ENCODE results near the gene CD22.

CD22 gene

GRCh38 chr19:35310811-35311465 is 18.0 kb upstream of the CD22 start:
- Histone ChIP-seq H3K27ac (peak overlapping the region; percentile 92), H3K9ac (peak overlapping the region; percentile 75; the same call in 1 of the 2 replicates), H3K4me1 (peaks cover 100% of the 10 kb centered on the region), H3K4me3 (peak overlapping the region; percentile 55; the same call in 1 of the 2 replicates), H3K9me3 (no peaks in the 10 kb centered on the region), H3K36me3 (no peaks in the 10 kb centered on the region), H3K27me3 (no peaks in the 10 kb centered on the region), H4K20me1 (no peaks in the 10 kb centered on the region), H3K4me2 (peak overlapping the region; percentile 95)
- TF ChIP-seq Cebpa-rat (IDR thresholded peaks at IDR 0.05), result no peak

- Histone ChIP-seq H4K20me1 (no peaks in the 10 kb centered on the region), H3K9ac (peak overlapping the region; percentile 75), H3K4me1 (peaks cover 100% of the 10 kb centered on the region), H3K36me3 (no peaks in the 10 kb centered on the region), H3K27ac (peak overlapping the region; percentile 92), H3K4me2 (peak overlapping the region; percentile 95), H3K4me3 (peak overlapping the region; percentile 55), H3K27me3 (no peaks in the 10 kb centered on the region), H3K9me3 (no peaks in the 10 kb centered on the region)
- TF ChIP-seq Cebpa-rat (IDR thresholded peaks at IDR 0.05), result no peak
These were observed 16.9 kb upstream of the CD22 start for GRCh38 chr19:35311901-35312665.

GRCh38 chr19:35313587-35313986 is 15.4 kb upstream of the CD22 start:
- no peaks in the 10 kb centered on the region for H4K20me1 ChIP-seq
- no peaks in the 10 kb centered on the region for H3K27me3 ChIP-seq
- H3K27ac ChIP-seq, result peak overlapping the region; percentile 97
- TF ChIP-seq Cebpa-rat (IDR thresholded peaks at IDR 0.05), result no peak
- peak overlapping the region; percentile 95 for H3K4me2 ChIP-seq
- no peaks in the 10 kb centered on the region for H3K9me3 ChIP-seq
- peaks cover 100% of the 10 kb centered on the region for H3K4me1 ChIP-seq
- H3K9ac ChIP-seq, result peak overlapping the region; percentile 68
- H3K4me3 ChIP-seq, result no peak overlapping the region
- no peaks in the 10 kb centered on the region for H3K36me3 ChIP-seq

GRCh38 chr19:35314031-35314430 is 15.0 kb upstream of the CD22 start:
- TF ChIP-seq Cebpa-rat (IDR thresholded peaks at IDR 0.05), result no peak
- peak overlapping the region; percentile 68; the same call in 1 of the 2 replicates for H3K9ac ChIP-seq
- H3K4me2 ChIP-seq, result peak overlapping the region; percentile 95
- peak overlapping the region; percentile 97 for H3K27ac ChIP-seq
- no peak overlapping the region for H3K4me3 ChIP-seq
- H3K9me3 ChIP-seq, result no peaks in the 10 kb centered on the region
- no peaks in the 10 kb centered on the region for H3K27me3 ChIP-seq
- peaks cover 100% of the 10 kb centered on the region for H3K4me1 ChIP-seq
- no peaks in the 10 kb centered on the region for H4K20me1 ChIP-seq
- no peaks in the 10 kb centered on the region for H3K36me3 ChIP-seq

GRCh38 chr19:35314858-35315470 is 14.0 kb upstream of the CD22 start:
- peaks cover 98% of the 10 kb centered on the region for H3K4me1 ChIP-seq
- no peak for TF ChIP-seq Cebpa-rat (IDR thresholded peaks at IDR 0.05)
- H3K27me3 ChIP-seq, result no peaks in the 10 kb centered on the region
- H3K36me3 ChIP-seq, result no peaks in the 10 kb centered on the region
- peak overlapping the region; percentile 95 for H3K4me2 ChIP-seq
- no peaks in the 10 kb centered on the region for H3K9me3 ChIP-seq
- peak overlapping the region; percentile 97 for H3K27ac ChIP-seq
- H3K9ac ChIP-seq, result peak overlapping the region; percentile 28; the same call in 1 of the 2 replicates
- H4K20me1 ChIP-seq, result no peaks in the 10 kb centered on the region
- H3K4me3 ChIP-seq, result no peak overlapping the region

GRCh38 chr19:35315883-35316282 is 13.1 kb upstream of the CD22 start:
- no peaks in the 10 kb centered on the region for H3K36me3 ChIP-seq
- no peaks in the 10 kb centered on the region for H4K20me1 ChIP-seq
- H3K4me2 ChIP-seq, result peak overlapping the region; percentile 95
- no peak for TF ChIP-seq Cebpa-rat (IDR thresholded peaks at IDR 0.05)
- H3K4me1 ChIP-seq, result peaks cover 98% of the 10 kb centered on the region
- no peaks in the 10 kb centered on the region for H3K9me3 ChIP-seq
- peak overlapping the region; percentile 79; the same call in 1 of the 2 replicates for H3K9ac ChIP-seq
- no peaks in the 10 kb centered on the region for H3K27me3 ChIP-seq
- H3K4me3 ChIP-seq, result no peak overlapping the region
- peak overlapping the region; percentile 97 for H3K27ac ChIP-seq

- Histone ChIP-seq H3K4me1 (peaks cover 98% of the 10 kb centered on the region), H3K4me3 (peak overlapping the region; percentile 40), H3K4me2 (peak overlapping the region; percentile 95), H3K27ac (peak overlapping the region; percentile 97), H4K20me1 (no peaks in the 10 kb centered on the region), H3K9ac (peak overlapping the region; percentile 79), H3K9me3 (no peaks in the 10 kb centered on the region), H3K36me3 (no peaks in the 10 kb centered on the region), H3K27me3 (no peaks in the 10 kb centered on the region)
- no peak for TF ChIP-seq Cebpa-rat (IDR thresholded peaks at IDR 0.05)
These were observed 12.4 kb upstream of the CD22 start for GRCh38 chr19:35316560-35316959.

- H3K4me3 ChIP-seq, result no peak overlapping the region
- no peaks in the 10 kb centered on the region for H4K20me1 ChIP-seq
- H3K9me3 ChIP-seq, result peaks cover 9% of the 10 kb centered on the region
- H3K4me2 ChIP-seq, result peak overlapping the region; percentile 95
- peaks cover 98% of the 10 kb centered on the region for H3K4me1 ChIP-seq
- H3K27ac ChIP-seq, result peak overlapping the region; percentile 97
- H3K27me3 ChIP-seq, result no peaks in the 10 kb centered on the region
- no peak for TF ChIP-seq Cebpa-rat (IDR thresholded peaks at IDR 0.05)
- H3K36me3 ChIP-seq, result no peaks in the 10 kb centered on the region
- H3K9ac ChIP-seq, result peak overlapping the region; percentile 79
These were observed 11.4 kb upstream of the CD22 start for GRCh38 chr19:35317464-35318043.

- Histone ChIP-seq H3K36me3 (no peaks in the 10 kb centered on the region), H4K20me1 (no peaks in the 10 kb centered on the region), H3K9me3 (peaks cover 9% of the 10 kb centered on the region), H3K4me2 (peak overlapping the region; percentile 95), H3K4me3 (peak overlapping the region; percentile 49), H3K9ac (peak overlapping the region; percentile 84), H3K27ac (peak overlapping the region; percentile 97), H3K27me3 (no peaks in the 10 kb centered on the region), H3K4me1 (peaks cover 98% of the 10 kb centered on the region)
- TF ChIP-seq Cebpa-rat (IDR thresholded peaks at IDR 0.05), result no peak
These were observed 10.1 kb upstream of the CD22 start for GRCh38 chr19:35318679-35319448.
